SU-DHL-6 (cell line): ENCODE data around the gene PTPRN2.

Source experiments
- H2AFZ ChIP-seq: fragments of 200-600 bp; sonication (generic); 2 replicates; pipeline ENCODE4 v1.6.1; 2014; ENCODE audit warnings: low read depth, mild to moderate bottlenecking, moderate library complexity, mixed read lengths, antibody characterized with exemption, low read length; ENCODE audit not compliant: severe bottlenecking
- H3F3A ChIP-seq: fragments of 200-600 bp; shearing (Covaris generic); 2 replicates; pipeline ENCODE4 v1.6.0; 2016; ENCODE audit warnings: antibody characterized with exemption, mild to moderate bottlenecking; ENCODE audit not compliant: insufficient read depth
- H3K27ac ChIP-seq: fragments of 200-600 bp; sonication (generic); 2 replicates; pipeline ENCODE4 v1.5.1; 2016; ENCODE audit warnings: low read depth, mild to moderate bottlenecking, low read length, moderate library complexity, mixed read lengths
- H3K27me3 ChIP-seq: fragments of 200-600 bp; sonication (generic), shearing (Covaris generic); 2 replicates; pipeline ENCODE4 v1.6.0; 2014; ENCODE audit warnings: mild to moderate bottlenecking, low read length
- H3K36me3 ChIP-seq: fragments of 200-600 bp; sonication (generic); 2 replicates; pipeline ENCODE4 v1.6.1; 2014; ENCODE audit warnings: mild to moderate bottlenecking, low read length, mixed read lengths
- H3K4me2 ChIP-seq: fragments of 300-600, 200-600 bp; shearing (Covaris generic), sonication (generic); 2 replicates; pipeline ENCODE4 v1.6.0; 2014; ENCODE audit warnings: low read length, low read depth, mild to moderate bottlenecking; ENCODE audit not compliant: poor library complexity, severe bottlenecking
- H3K4me3 ChIP-seq: fragments of 200-600 bp; sonication (generic); 2 replicates; pipeline ENCODE4 v1.5.1; 2014; ENCODE audit warnings: antibody characterized with exemption, low read length, mild to moderate bottlenecking, mixed read lengths; ENCODE audit not compliant: insufficient read depth, poor library complexity, severe bottlenecking
- H3K79me2 ChIP-seq: fragments of 200-600 bp; sonication (generic); 2 replicates; pipeline ENCODE4 v1.6.1; 2014; ENCODE audit warnings: mild to moderate bottlenecking, low read length, moderate library complexity; ENCODE audit not compliant: insufficient read depth
- H3K9ac ChIP-seq: fragments of 200-600 bp; sonication (generic); 2 replicates; pipeline ENCODE4 v1.7.0; 2014; ENCODE audit warnings: mild to moderate bottlenecking, low read length
- H3K9me2 ChIP-seq: fragments of 200-600 bp; sonication (generic); replicated peaks from 2 replicates; pipeline ENCODE4 v1.6.1; 2014; ENCODE audit warnings: low read length; ENCODE audit not compliant: insufficient read depth
- H3K9me3 ChIP-seq: fragments of 200-600 bp; sonication (generic); 2 replicates; pipeline ENCODE4 v1.6.1; 2014; ENCODE audit warnings: low read length, mixed read lengths; ENCODE audit not compliant: insufficient read depth
- H4K20me1 ChIP-seq: fragments of 200-600 bp; sonication (generic); 2 replicates; pipeline ENCODE4 v1.6.1; 2014; ENCODE audit warnings: low read depth, mild to moderate bottlenecking, antibody characterized with exemption, low read length, moderate library complexity, mixed read lengths
- CTCF ChIP-seq: fragments of 200-600 bp; sonication (generic); IDR thresholded peaks from one replicate; pipeline ENCODE4 v1.5.1; 2017; ENCODE audit warnings: antibody characterized with exemption, mild to moderate bottlenecking, low read length, moderate library complexity; ENCODE audit not compliant: insufficient read depth, poor library complexity, severe bottlenecking
- EZH2phosphoT487 ChIP-seq: fragments of 200-600 bp; sonication (generic), shearing (Covaris generic); conservative IDR thresholded peaks from 2 replicates; pipeline ENCODE4 v1.6.1; 2018; ENCODE audit warnings: mild to moderate bottlenecking, antibody characterized with exemption, low read length, moderate library complexity, mixed read lengths

PTPRN2 gene

GRCh38 chr7:158321936-158322615, 265.5 kb downstream of the PTPRN2 start:
- Histone ChIP-seq H4K20me1 (no peaks in the 10 kb centered on the region), H3K9me3 (peaks cover 2% of the 10 kb centered on the region; the same call in 1 of the 2 replicates), H3K4me2 (no peak overlapping the region)

GRCh38 chr7:158321056-158321700, 266.4 kb downstream of the PTPRN2 start:
- Histone ChIP-seq H3K9me3 (no peaks in the 10 kb centered on the region), H3K4me2 (no peak overlapping the region), H3K9me2 (no peaks in the 10 kb centered on the region), H4K20me1 (no peaks in the 10 kb centered on the region), H3K36me3 (no peaks in the 10 kb centered on the region), H3K79me2 (no peaks in the 10 kb centered on the region), H3K27me3 (no peaks in the 10 kb centered on the region), H3K4me3 (no peak overlapping the region), H3F3A (no peaks in the 10 kb centered on the region), H3K27ac (no peak overlapping the region), H3K9ac (no peak overlapping the region), H2AFZ (no peak overlapping the region)
- TF ChIP-seq EZH2phosphoT487 (no peak), CTCF (no peak)

More at GRCh38 chr7:158321936-158322615, 265.5 kb downstream of the PTPRN2 start:
- H3K9ac ChIP-seq, result no peak overlapping the region
- H3K27me3 ChIP-seq, result no peaks in the 10 kb centered on the region
- H3K4me3 ChIP-seq, result no peak overlapping the region
- H3K79me2 ChIP-seq, result no peaks in the 10 kb centered on the region
- no peak overlapping the region for H2AFZ ChIP-seq
- no peak overlapping the region for H3K27ac ChIP-seq
- H3K36me3 ChIP-seq, result no peaks in the 10 kb centered on the region
- H3K9me2 ChIP-seq, result no peaks in the 10 kb centered on the region
- TF ChIP-seq CTCF, result no peak
- TF ChIP-seq EZH2phosphoT487, result no peak
- no peaks in the 10 kb centered on the region for H3F3A ChIP-seq

GRCh38 chr7:158320328-158320727, 267.3 kb downstream of the PTPRN2 start:
- Histone ChIP-seq H3K27ac (no peak overlapping the region), H3K27me3 (no peaks in the 10 kb centered on the region), H3K79me2 (no peaks in the 10 kb centered on the region), H3K9ac (no peak overlapping the region), H4K20me1 (no peaks in the 10 kb centered on the region), H3K36me3 (no peaks in the 10 kb centered on the region), H3K9me2 (no peaks in the 10 kb centered on the region), H2AFZ (no peak overlapping the region), H3K4me2 (no peak overlapping the region), H3F3A (no peaks in the 10 kb centered on the region), H3K4me3 (no peak overlapping the region), H3K9me3 (no peaks in the 10 kb centered on the region)
- TF ChIP-seq CTCF (no peak), EZH2phosphoT487 (no peak)
